ENCODE results near the gene TMEM39A.

DNA sequence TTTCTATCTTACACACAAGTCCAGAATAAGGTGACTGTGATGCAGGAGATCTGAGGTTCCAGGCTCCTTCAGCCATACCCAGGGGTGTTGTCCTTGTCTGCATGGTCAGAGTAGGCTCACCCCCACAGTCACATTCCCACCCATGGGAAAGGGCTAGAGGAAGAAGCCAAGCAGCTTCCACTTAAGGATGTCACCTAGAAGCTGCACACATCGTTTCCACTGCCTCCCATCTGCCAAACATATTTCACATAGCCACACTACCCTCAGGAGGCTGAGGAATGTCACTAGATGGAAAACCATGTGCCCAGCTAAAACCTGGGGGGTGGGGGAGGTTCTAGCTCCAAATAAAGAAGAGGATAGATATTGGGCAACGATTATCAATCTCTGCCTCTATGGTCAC lies 58.1 kb downstream of the TMEM39A start:
- TF ChIP-seq PML (IDR thresholded peaks at IDR 0.05; ENCODE audit: low read length) (no peak), CEBPB (IDR thresholded peaks at IDR 0.05; ENCODE audit: borderline replicate concordance in 1 of 2, low read depth in 2 of 2, low read length in 2 of 2) (no peak), YBX1 (IDR thresholded peaks at IDR 0.05) (no peak), EZH2 (IDR thresholded peaks at IDR 0.05; ENCODE audit: borderline replicate concordance, control insufficient read depth, low read depth, low read length) (no peak), POLR2AphosphoS5 (IDR thresholded peaks at IDR 0.05; ENCODE audit: low read length) (no peak), CREB1 (IDR thresholded peaks at IDR 0.05; ENCODE audit: low read depth) (no peak), NBN (IDR thresholded peaks at IDR 0.05) (no peak), CHD4 (IDR thresholded peaks at IDR 0.05) (no peak), FOS (IDR thresholded peaks at IDR 0.05; ENCODE audit: borderline replicate concordance, extremely low read depth, insufficient read length) (no peak)
- TF ChIP-seq, protein P1, sequence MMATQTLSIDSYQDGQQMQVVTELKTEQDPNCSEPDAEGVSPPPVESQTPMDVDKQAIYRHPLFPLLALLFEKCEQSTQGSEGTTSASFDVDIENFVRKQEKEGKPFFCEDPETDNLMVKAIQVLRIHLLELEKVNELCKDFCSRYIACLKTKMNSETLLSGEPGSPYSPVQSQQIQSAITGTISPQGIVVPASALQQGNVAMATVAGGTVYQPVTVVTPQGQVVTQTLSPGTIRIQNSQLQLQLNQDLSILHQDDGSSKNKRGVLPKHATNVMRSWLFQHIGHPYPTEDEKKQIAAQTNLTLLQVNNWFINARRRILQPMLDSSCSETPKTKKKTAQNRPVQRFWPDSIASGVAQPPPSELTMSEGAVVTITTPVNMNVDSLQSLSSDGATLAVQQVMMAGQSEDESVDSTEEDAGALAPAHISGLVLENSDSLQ (IDR thresholded peaks at IDR 0.05) = no peak
- TF ChIP-seq, protein P2, sequence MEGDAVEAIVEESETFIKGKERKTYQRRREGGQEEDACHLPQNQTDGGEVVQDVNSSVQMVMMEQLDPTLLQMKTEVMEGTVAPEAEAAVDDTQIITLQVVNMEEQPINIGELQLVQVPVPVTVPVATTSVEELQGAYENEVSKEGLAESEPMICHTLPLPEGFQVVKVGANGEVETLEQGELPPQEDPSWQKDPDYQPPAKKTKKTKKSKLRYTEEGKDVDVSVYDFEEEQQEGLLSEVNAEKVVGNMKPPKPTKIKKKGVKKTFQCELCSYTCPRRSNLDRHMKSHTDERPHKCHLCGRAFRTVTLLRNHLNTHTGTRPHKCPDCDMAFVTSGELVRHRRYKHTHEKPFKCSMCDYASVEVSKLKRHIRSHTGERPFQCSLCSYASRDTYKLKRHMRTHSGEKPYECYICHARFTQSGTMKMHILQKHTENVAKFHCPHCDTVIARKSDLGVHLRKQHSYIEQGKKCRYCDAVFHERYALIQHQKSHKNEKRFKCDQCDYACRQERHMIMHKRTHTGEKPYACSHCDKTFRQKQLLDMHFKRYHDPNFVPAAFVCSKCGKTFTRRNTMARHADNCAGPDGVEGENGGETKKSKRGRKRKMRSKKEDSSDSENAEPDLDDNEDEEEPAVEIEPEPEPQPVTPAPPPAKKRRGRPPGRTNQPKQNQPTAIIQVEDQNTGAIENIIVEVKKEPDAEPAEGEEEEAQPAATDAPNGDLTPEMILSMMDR (IDR thresholded peaks at IDR 0.05 in 2 of 3, conservative IDR thresholded peaks at IDR 0.05 in 1 of 3; ENCODE audit: control insufficient read depth in 2 of 3, extremely low read depth in 1 of 3, insufficient read depth in 1 of 3, low read depth in 3 of 3, low read length in 3 of 3) = no peak

Data from GM12878 (cell line).